Liver (tissue), 9 donors: ENCODE data around the gene SLC45A1. TPM values are rescaled to one million over a fixed set of nuclear protein-coding genes. Genes with fewer than 3 reads are reported as not detected.

Experiments used
- DNase-seq: peaks from one replicate; pipeline ENCODE4 v3.0.0-alpha.2; 2017; ENCODE audit warnings: low spot score
- H3K27ac ChIP-seq, 2 donors: one replicate each; pipeline ENCODE4 v1.7.0; 2013; ENCODE audit warnings: inconsistent platforms in 2 of 2, low read length in 2 of 2, control low read depth in 1 of 2, low read depth in 1 of 2, mild to moderate bottlenecking in 1 of 2
- H3K27me3 ChIP-seq, 4 donors: one replicate each; pipeline versions ENCODE4 v1.6.1 to v1.7.0; 2013; ENCODE audit warnings: low read length in 3 of 4, inconsistent platforms in 1 of 4, mild to moderate bottlenecking in 1 of 4, moderate library complexity in 1 of 4; ENCODE audit not compliant: control insufficient read depth in 4 of 4, insufficient read depth in 4 of 4
- H3K36me3 ChIP-seq, 4 donors: one replicate each; pipeline versions ENCODE4 v1.6.1 to v1.7.0; 2013; ENCODE audit warnings: low read length in 3 of 4, mild to moderate bottlenecking in 3 of 4, low read depth in 1 of 4, moderate library complexity in 1 of 4; ENCODE audit not compliant: control insufficient read depth in 4 of 4, insufficient read depth in 3 of 4
- H3K4me1 ChIP-seq, 4 donors: one replicate each; pipeline versions ENCODE4 v1.6.1 to v1.7.0; 2013; ENCODE audit warnings: low read length in 3 of 4, mild to moderate bottlenecking in 3 of 4, moderate library complexity in 1 of 4; ENCODE audit not compliant: control insufficient read depth in 4 of 4, insufficient read depth in 4 of 4
- H3K4me3 ChIP-seq, 3 donors: one replicate each; pipeline versions ENCODE4 v1.6.1 to v1.7.0; 2013; ENCODE audit warnings: low read length in 3 of 3, control low read depth in 1 of 3, low read depth in 1 of 3, mild to moderate bottlenecking in 1 of 3
- H3K9ac ChIP-seq, 2 donors: one replicate each; pipeline ENCODE4 v1.7.0; 2013; ENCODE audit warnings: low read length in 2 of 2, mild to moderate bottlenecking in 2 of 2, moderate library complexity in 2 of 2, control low read depth in 1 of 2, low read depth in 1 of 2
- H3K9me3 ChIP-seq, 4 donors: one replicate each; pipeline versions ENCODE4 v1.6.1 to v1.7.0; 2013; ENCODE audit warnings: low read length in 3 of 4; ENCODE audit not compliant: control insufficient read depth in 4 of 4
- ATF3 ChIP-seq: IDR thresholded peaks from 2 replicates; pipeline ENCODE4 v1.6.1; 2016; ENCODE audit warnings: antibody characterized with exemption
- CTCF ChIP-seq: fragments of 150-350 bp; IDR thresholded peaks from 2 replicates; pipeline ENCODE4 v1.5.1; 2017; ENCODE audit warnings: improper control_type of control experiment, low read depth, low read length; ENCODE audit not compliant: missing input control
- EGR1 ChIP-seq, 2 donors: IDR thresholded peaks; 2 replicates each; pipeline ENCODE4 v1.6.1; 2016 to 2018; ENCODE audit warnings: antibody characterized with exemption in 2 of 2, low read depth in 2 of 2
- FOXA1 ChIP-seq: IDR thresholded peaks from 2 replicates; pipeline ENCODE4 v1.6.1; 2016; ENCODE audit warnings: antibody characterized with exemption
- FOXA2 ChIP-seq: IDR thresholded peaks from 2 replicates; pipeline ENCODE4 v1.6.1; 2016; ENCODE audit warnings: antibody characterized with exemption
- GABPA ChIP-seq, 2 donors: IDR thresholded peaks in 1 of 2; conservative IDR thresholded peaks in 1 of 2; 2 replicates each; pipeline ENCODE4 v1.6.1; 2016; ENCODE audit warnings: antibody characterized with exemption in 2 of 2, mild to moderate bottlenecking in 1 of 2, moderate library complexity in 1 of 2
- HNF4A ChIP-seq, 2 donors: conservative IDR thresholded peaks; 2 replicates each; pipeline ENCODE4 v1.6.1; 2016; ENCODE audit warnings: antibody characterized with exemption in 2 of 2, mild to moderate bottlenecking in 2 of 2
- HNF4G ChIP-seq: IDR thresholded peaks from 2 replicates; pipeline ENCODE4 v1.6.1; 2016; ENCODE audit warnings: antibody characterized with exemption
- JUND ChIP-seq, 2 donors: IDR thresholded peaks; 2 replicates each; pipeline ENCODE4 v1.6.1; 2016; ENCODE audit warnings: antibody characterized with exemption in 2 of 2
- MAX ChIP-seq: IDR thresholded peaks from 2 replicates; pipeline ENCODE4 v1.6.1; 2016; ENCODE audit warnings: antibody characterized with exemption
- NR2F2 ChIP-seq: IDR thresholded peaks from 2 replicates; pipeline ENCODE4 v1.6.1; 2016; ENCODE audit warnings: antibody characterized with exemption
- RAD21 ChIP-seq, 2 donors: IDR thresholded peaks; 2 replicates each; pipeline ENCODE4 v1.6.1; 2016; ENCODE audit warnings: antibody characterized with exemption in 2 of 2, mild to moderate bottlenecking in 2 of 2
- REST ChIP-seq: IDR thresholded peaks from 2 replicates; pipeline ENCODE4 v1.6.1; 2016; ENCODE audit warnings: antibody characterized with exemption, mild to moderate bottlenecking
- RXRA ChIP-seq, 2 donors: IDR thresholded peaks; 2 replicates each; pipeline ENCODE4 v1.6.1; 2017 to 2018; ENCODE audit warnings: antibody characterized with exemption in 2 of 2, mild to moderate bottlenecking in 1 of 2
- SP1 ChIP-seq: IDR thresholded peaks from 2 replicates; pipeline ENCODE4 v1.6.1; 2018; ENCODE audit warnings: antibody characterized with exemption, mild to moderate bottlenecking
- TAF1 ChIP-seq: conservative IDR thresholded peaks from 2 replicates; pipeline ENCODE4 v1.6.1; 2016; ENCODE audit warnings: antibody characterized with exemption, mild to moderate bottlenecking
- YY1 ChIP-seq: IDR thresholded peaks from 2 replicates; pipeline ENCODE4 v1.6.1; 2016; ENCODE audit warnings: antibody characterized with exemption, mild to moderate bottlenecking
- ZBTB33 ChIP-seq: IDR thresholded peaks from 2 replicates; pipeline ENCODE4 v1.6.1; 2016; ENCODE audit warnings: antibody characterized with exemption
- WGBS: extraction: QIAGEN DNeasy Blood & Tissue Kit; methylation state at CpG from one replicate; pipeline ENCODE4 v1.1.7; 2013; 5-methylcytosine and 5-hydroxymethylcytosine counted together
- polyA plus RNA-seq, 2 donors: library from polyadenylated mRNA; stranded (reverse) in 1 of 2; unstranded in 1 of 2; fragments of 200-250 nt in 1 of 2; fragments of >200 nt in 1 of 2; fragmentation: Nextera tagmentation in 1 of 2; extraction: Ambion mirVana in 1 of 2; gene quantifications; one replicate each; pipeline versions ENCODE4 v1.2.1 to v1.2.3, GENCODE V29; 2013 to 2015
- total RNA-seq, 2 donors: library from RNA; depleted of rRNA; stranded (reverse); fragments of >200 nt; gene quantifications; one replicate each; pipeline ENCODE4 v1.2.3, GENCODE V29; 2014
- donor health status: healthy.
- donor health status: healthy.
- donor health status: healthy.
- donor health status: healthy.
- donor health status: healthy.

Gene SLC45A1
- total and polyA plus RNA-seq, 4 donors = 0.08 to 0.29 (median 0.14) TPM; not detected in 1

- Histone ChIP-seq H3K36me3 (peaks cover 0 to 2% (median 0%) of the 10 kb centered on the region in 4 donors), H3K4me1 (peaks cover 13 to 57% (median 33%) of the 10 kb centered on the region in 4 donors), H3K9ac (no peak overlapping the region), H3K9me3 (no peaks in the 10 kb centered on the region), H3K27ac (peak overlapping the region in 1 of 2 donors; percentile 98), H3K27me3 (no peaks in the 10 kb centered on the region), H3K4me3 (no peak overlapping the region)
- WGBS = 49% methylated on average over 21 of the region's 21 CpGs
- TF ChIP-seq SP1 (no peak), REST (no peak), TAF1 (no peak), HNF4A (conservative IDR thresholded peaks at IDR 0.05) (no peak), HNF4G (no peak), ATF3 (no peak), ZBTB33 (no peak), GABPA (IDR thresholded peaks at IDR 0.05 in 1 of 2, conservative IDR thresholded peaks at IDR 0.05 in 1 of 2) (no peak), EGR1 (IDR thresholded peaks at IDR 0.05; ENCODE audit: low read depth in 2 of 2) (no peak), CTCF (peak; percentile 95), NR2F2 (no peak), RXRA (IDR thresholded peaks at IDR 0.05) (peak in 1 of 2 donors; percentile 42), JUND (IDR thresholded peaks at IDR 0.05) (no peak), FOXA2 (no peak), RAD21 (IDR thresholded peaks at IDR 0.05) (peak; percentile 98 to 99), YY1 (no peak), FOXA1 (no peak), MAX (no peak)
- peak; percentile 63 for DNase-seq
Measured at GRCh38 chr1:8314346-8315280, 3.3 kb upstream of the SLC45A1 start.
